Left ventricle myocardium superior (tissue), 1 donor: ENCODE measurements around the gene ATXN1. TPM values are rescaled to one million over a fixed set of nuclear protein-coding genes. Genes with fewer than 3 reads are reported as not detected.

ENCODE experiments used
- ATAC-seq: fragments of 200-7000 bp; cut with Tn5 transposase; one replicate; pipeline ENCODE4 v1.9.1; 2020; ENCODE audit warnings: mild to moderate bottlenecking, moderate library complexity
- DNase-seq: peaks from one replicate; pipeline ENCODE4 v3.0.0-alpha.2; 2020
- intact Hi-C: fragments of 100-400 bp; cut with micrococcal nuclease; formaldehyde crosslinking; loops from one replicate; pipeline ENCODE4 v1.11.0; 2022
- total RNA-seq: library from RNA; stranded (reverse); fragmentation: NEBNext Ultra II Directional; extraction: Animal tissue kit (Norgen Biotek cat#: 25700); gene quantifications from one replicate; pipeline ENCODE4 v1.2.1, GENCODE V29; 2021
- donor health status: DM: no; HTN: yes; CAD: no; lungs with severe emphysema.

ATXN1 gene
- total RNA-seq, 1 donor from 2014 or later = 45.2 TPM

GRCh38 chr6:16319813-16320532, 441.3 kb downstream of the ATXN1 start:
- intact Hi-C loops = no loop called here
- DNase-seq = peak; percentile 74

GRCh38 chr6:16318953-16319720, 442.1 kb downstream of the ATXN1 start:
- no peak for ATAC-seq
- no peak for DNase-seq
- intact Hi-C loops = no loop called here

More at GRCh38 chr6:16319813-16320532, 441.3 kb downstream of the ATXN1 start:
- peak; percentile 85 for ATAC-seq

GRCh38 chr6:16318538-16318937, 442.7 kb downstream of the ATXN1 start:
- intact Hi-C loops = no loop called here
- DNase-seq (no peak), ATAC-seq (no peak)

- intact Hi-C loops = no loop called here
- ATAC-seq = no peak
- DNase-seq = no peak
Measured at GRCh38 chr6:16316741-16317251, 444.5 kb downstream of the ATXN1 start.

- intact Hi-C loops = no loop called here
- no peak for DNase-seq
- ATAC-seq = no peak
Measured at GRCh38 chr6:16314296-16314695, 447.0 kb downstream of the ATXN1 start.

GRCh38 chr6:16313732-16314131, 447.5 kb downstream of the ATXN1 start:
- intact Hi-C loops = no loop called here
- ATAC-seq = no peak
- DNase-seq = no peak

- DNase-seq (no peak), ATAC-seq (peak; percentile 15)
- intact Hi-C loops = no loop called here
Measured at GRCh38 chr6:16311763-16312162, 449.5 kb downstream of the ATXN1 start.

GRCh38 chr6:16306334-16306733, 454.9 kb downstream of the ATXN1 start:
- intact Hi-C loops = no loop called here
- no peak for ATAC-seq

GRCh38 chr6:16305788-16306187, 455.5 kb downstream of the ATXN1 start:
- intact Hi-C loops = no loop called here
- ATAC-seq = no peak

More at GRCh38 chr6:16306334-16306733, 454.9 kb downstream of the ATXN1 start:
- DNase-seq = no peak

GRCh38 chr6:16305246-16305725, 456.0 kb downstream of the ATXN1 start:
- intact Hi-C loops = no loop called here
- ATAC-seq (no peak), DNase-seq (no peak)

More at GRCh38 chr6:16305788-16306187, 455.5 kb downstream of the ATXN1 start:
- no peak for DNase-seq

- intact Hi-C loops = no loop called here
- ATAC-seq (peak; percentile 22), DNase-seq (no peak)
Measured at GRCh38 chr6:16302721-16303552, 458.3 kb downstream of the ATXN1 start.

GRCh38 chr6:16301511-16301910, 459.7 kb downstream of the ATXN1 start:
- intact Hi-C loops = no loop called here
- no peak for ATAC-seq
- DNase-seq = no peak

- intact Hi-C loops = no loop called here
- ATAC-seq = no peak
- DNase-seq = no peak
Measured at GRCh38 chr6:16299861-16300260, 461.4 kb downstream of the ATXN1 start.

- intact Hi-C loops = no loop called here
- DNase-seq (no peak), ATAC-seq (no peak)
Measured at GRCh38 chr6:16296061-16296670, 465.1 kb downstream of the ATXN1 start.

GRCh38 chr6:16295471-16295870, 465.8 kb downstream of the ATXN1 start:
- no peak for DNase-seq
- intact Hi-C loops = no loop called here
- no peak for ATAC-seq

GRCh38 chr6:16295060-16295459, 466.2 kb downstream of the ATXN1 start:
- no peak for ATAC-seq
- intact Hi-C loops = no loop called here
- DNase-seq = no peak

- no peak for DNase-seq
- no peak for ATAC-seq
- intact Hi-C loops = no loop called here
Measured at GRCh38 chr6:16294371-16294770, 466.9 kb downstream of the ATXN1 start.

GRCh38 chr6:16292942-16293341, 468.3 kb downstream of the ATXN1 start:
- no peak for ATAC-seq
- no peak for DNase-seq
- intact Hi-C loops = no loop called here

GRCh38 chr6:16292432-16292831, 468.8 kb downstream of the ATXN1 start:
- no peak for ATAC-seq
- DNase-seq = no peak
- intact Hi-C loops = no loop called here
